GM10847 (cell line): ENCODE data around the gene NKD1.

ENCODE experiments used
- POLR2A ChIP-seq: IDR thresholded peaks from 2 replicates; pipeline ENCODE4 v1.6.1; 2011; ENCODE audit not compliant: insufficient read length; ENCODE audit errors: extremely low read depth

NKD1 gene

GRCh38 chr16:50542703-50543102 lies 5.5 kb upstream of the NKD1 start:
- TF ChIP-seq POLR2A: no peak

- no peak for TF ChIP-seq POLR2A
Measured at GRCh38 chr16:50546125-50546524, 2.1 kb upstream of the NKD1 start.

GRCh38 chr16:50547340-50548124 lies 664 bp upstream of the NKD1 start:
- TF ChIP-seq POLR2A: no peak

GRCh38 chr16:50548909-50549560 lies 839 bp downstream of the NKD1 start:
- no peak for TF ChIP-seq POLR2A

- no peak for TF ChIP-seq POLR2A
Measured at GRCh38 chr16:50549561-50549915, 1.3 kb downstream of the NKD1 start.

GRCh38 chr16:50550035-50550434 lies 1.8 kb downstream of the NKD1 start:
- no peak for TF ChIP-seq POLR2A

- no peak for TF ChIP-seq POLR2A
Measured at GRCh38 chr16:50550866-50551641, 2.9 kb downstream of the NKD1 start.

- TF ChIP-seq POLR2A: no peak
Measured at GRCh38 chr16:50552476-50553101, 4.4 kb downstream of the NKD1 start.

- TF ChIP-seq POLR2A: no peak
Measured at GRCh38 chr16:50553182-50553710, 5.0 kb downstream of the NKD1 start.

- no peak for TF ChIP-seq POLR2A
Measured at GRCh38 chr16:50553731-50554360, 5.7 kb downstream of the NKD1 start.

- TF ChIP-seq POLR2A: no peak
Measured at GRCh38 chr16:50555269-50555875, 7.2 kb downstream of the NKD1 start.

- TF ChIP-seq POLR2A: no peak
Measured at GRCh38 chr16:50555952-50556673, 7.9 kb downstream of the NKD1 start.

- no peak for TF ChIP-seq POLR2A
Measured at GRCh38 chr16:50557046-50557445, 8.8 kb downstream of the NKD1 start.

- TF ChIP-seq POLR2A: no peak
Measured at GRCh38 chr16:50558913-50559312, 10.7 kb downstream of the NKD1 start.
